Keratinocyte (primary cell): ENCODE results near the gene MLLT6. TPM values are rescaled to one million over a fixed set of nuclear protein-coding genes. Genes with fewer than 3 reads are reported as not detected.

Source experiments
- DNase-seq: peaks from one replicate; pipeline ENCODE4 v3.0.0-alpha.2; 2011; ENCODE audit warnings: low read depth, missing footprints, low spot score
- FAIRE-seq: peaks from 2 replicates; lab custom pipeline; 2011; peaks lifted over from hg19 to GRCh38; lab: Jason Lieb, UNC
- H2AFZ ChIP-seq: 2 replicates; pipeline ENCODE4 v1.6.0; 2012; ENCODE audit warnings: low read length, control low read depth, inconsistent platforms; ENCODE audit not compliant: control insufficient read depth
- H3K27ac ChIP-seq: 2 replicates; pipeline ENCODE4 v1.5.1; 2011; ENCODE audit warnings: low read length; ENCODE audit not compliant: control insufficient read depth, insufficient read depth
- H3K27me3 ChIP-seq: 3 replicates; pipeline ENCODE4 v1.6.0; 2011; ENCODE audit warnings: low read length; ENCODE audit not compliant: control insufficient read depth, insufficient read depth; ENCODE audit errors: extremely low read depth
- H3K36me3 ChIP-seq, 2 experiments: 2 replicates in 1 of 2; 3 replicates in 1 of 2; pipeline ENCODE4 v1.5.1; 2011; ENCODE audit warnings: low read length in 2 of 2, mild to moderate bottlenecking in 1 of 2; ENCODE audit not compliant: control insufficient read depth in 2 of 2, insufficient read depth in 2 of 2; ENCODE audit errors: extremely low read depth in 1 of 2
- H3K4me1 ChIP-seq: 3 replicates; pipeline ENCODE4 v1.5.1; 2011; ENCODE audit warnings: low read length; ENCODE audit not compliant: control insufficient read depth, insufficient read depth; ENCODE audit errors: extremely low read depth
- H3K4me2 ChIP-seq: 3 replicates; pipeline ENCODE4 v1.6.0; 2011; ENCODE audit warnings: low read depth, low read length; ENCODE audit not compliant: control insufficient read depth, insufficient read depth; ENCODE audit errors: extremely low read depth
- H3K4me3 ChIP-seq, 3 experiments: fragments of 200-600 bp in 1 of 3; sonication (generic) in 1 of 3; 2 replicates in 2 of 3; 3 replicates in 1 of 3; pipeline ENCODE4 v1.5.1; 2011 to 2016; ENCODE audit warnings: low read length in 3 of 3, mild to moderate bottlenecking in 3 of 3, control low read depth in 2 of 3, inconsistent platforms in 1 of 3, low read depth in 1 of 3, mixed read lengths in 1 of 3, mixed run types in 1 of 3, moderate library complexity in 1 of 3; ENCODE audit not compliant: control insufficient read depth in 2 of 3, insufficient read depth in 2 of 3; ENCODE audit errors: extremely low read depth in 1 of 3
- H3K79me2 ChIP-seq: 2 replicates; pipeline ENCODE4 v1.6.0; 2012; ENCODE audit warnings: low read length; ENCODE audit not compliant: control insufficient read depth, insufficient read depth
- H3K9ac ChIP-seq: 3 replicates; pipeline ENCODE4 v1.6.0; 2011; ENCODE audit warnings: low read length; ENCODE audit not compliant: control insufficient read depth, insufficient read depth; ENCODE audit errors: extremely low read depth
- H3K9me1 ChIP-seq: 3 replicates; pipeline ENCODE4 v1.6.0; 2011; ENCODE audit warnings: low read length; ENCODE audit not compliant: control insufficient read depth, insufficient read depth; ENCODE audit errors: extremely low read depth
- H3K9me3 ChIP-seq: 2 replicates; pipeline ENCODE4 v1.5.1; 2012; ENCODE audit warnings: low read depth, low read length; ENCODE audit not compliant: control insufficient read depth
- H4K20me1 ChIP-seq: 3 replicates; pipeline ENCODE4 v1.6.0; 2011; ENCODE audit warnings: low read length; ENCODE audit not compliant: control insufficient read depth, insufficient read depth; ENCODE audit errors: extremely low read depth
- CTCF ChIP-seq, 3 experiments: IDR thresholded peaks in 1 of 3; conservative IDR thresholded peaks in 1 of 3; optimal IDR thresholded peaks in 1 of 3; 2 replicates in 2 of 3; 3 replicates in 1 of 3; pipeline versions ENCODE3 to v1.5.1; 2011; ENCODE audit warnings: low read length in 3 of 3, mild to moderate bottlenecking in 3 of 3, moderate library complexity in 2 of 3, control low read depth in 1 of 3, inconsistent platforms in 1 of 3; ENCODE audit not compliant: insufficient read depth in 2 of 3; ENCODE audit errors: extremely low read depth in 1 of 3
- EZH2 ChIP-seq: IDR thresholded peaks from one replicate; pipeline ENCODE4 v1.6.1; 2012; ENCODE audit warnings: inconsistent platforms, mild to moderate bottlenecking, low read length, moderate library complexity
- dilution Hi-C: fragments of 300-500 bp; cut with MboI; formaldehyde crosslinking; loops from one replicate; pipeline ENCODE4 v1.7.0; 2020; ENCODE audit warnings: low sequenced_read_pairs; ENCODE audit not compliant: extremely low pct_ligation_motif_present
- polyA plus RNA-seq, 5 experiments: library from polyadenylated mRNA; depleted of rRNA in 3 of 5; stranded (reverse) in 3 of 5; stranded (forward) in 1 of 5; unstranded in 1 of 5; fragments of >200 nt; gene quantifications; 1 replicate in 1 of 5; 2 replicates in 3 of 5; 3 replicates in 1 of 5; pipeline versions ENCODE4 v1.2.1 to v1.2.3, GENCODE V29; 2011 to 2012; ENCODE audit warnings: missing spikeins in 2 of 5, low read depth in 1 of 5, low replicate concordance in 1 of 5

The MLLT6 gene
- polyA plus RNA-seq, 1 donor (not counting 4 experiments of a cell fraction or from before 2014, with no cell fraction given): 17.4 TPM

GRCh38 chr17:38740044-38740443 lies 35.0 kb downstream of the MLLT6 start:
- H3K79me2 ChIP-seq: peaks cover 39% of the 10 kb centered on the region
- H3K9me3 ChIP-seq: no peaks in the 10 kb centered on the region
- no peak for FAIRE-seq

GRCh38 chr17:38740806-38741205 lies 35.7 kb downstream of the MLLT6 start:
- Histone ChIP-seq H3K9me1 (peaks cover under 1% of the 10 kb centered on the region), H3K27ac (no peak overlapping the region), H3K79me2 (peaks cover 46% of the 10 kb centered on the region), H3K4me3 (no peak overlapping the region), H3K36me3 (peaks cover 8 to 15% of the 10 kb centered on the region in 2 experiments), H3K9ac (no peak overlapping the region), H3K27me3 (no peaks in the 10 kb centered on the region), H3K9me3 (no peaks in the 10 kb centered on the region), H3K4me1 (peaks cover 13% of the 10 kb centered on the region), H2AFZ (no peak overlapping the region), H4K20me1 (peaks cover 4% of the 10 kb centered on the region), H3K4me2 (no peak overlapping the region)
- dilution Hi-C loops: no loop called here
- FAIRE-seq: no peak
- no peak for DNase-seq
- no peak for TF ChIP-seq CTCF (optimal IDR thresholded peaks at IDR 0.05 in 1 of 3, IDR thresholded peaks at IDR 0.05 in 1 of 3, conservative IDR thresholded peaks at IDR 0.05 in 1 of 3; ENCODE audit: extremely low read depth in 1 of 3, insufficient read depth in 2 of 3, low read length in 3 of 3)
- no peak for TF ChIP-seq EZH2

More at GRCh38 chr17:38740044-38740443, 35.0 kb downstream of the MLLT6 start:
- Histone ChIP-seq H3K9me1 (no peaks in the 10 kb centered on the region), H3K4me2 (no peak overlapping the region), H3K36me3 (peaks cover 9 to 15% of the 10 kb centered on the region in 2 experiments), H3K4me3 (no peak overlapping the region), H3K4me1 (peaks cover 13% of the 10 kb centered on the region), H3K27ac (no peak overlapping the region), H3K27me3 (no peaks in the 10 kb centered on the region), H2AFZ (no peak overlapping the region), H4K20me1 (peaks cover 4% of the 10 kb centered on the region), H3K9ac (no peak overlapping the region)
- DNase-seq: no peak
- dilution Hi-C loops: no loop called here
- TF ChIP-seq EZH2 (no peak), CTCF (optimal IDR thresholded peaks at IDR 0.05 in 1 of 3, IDR thresholded peaks at IDR 0.05 in 1 of 3, conservative IDR thresholded peaks at IDR 0.05 in 1 of 3; ENCODE audit: extremely low read depth in 1 of 3, insufficient read depth in 2 of 3, low read length in 3 of 3) (no peak)
